AG10803 (cell line): ENCODE measurements around the gene LCN1.
A peak's percentile ranks its signal among the peaks of the same experiment; 100 is the strongest.

ENCODE experiments used
- DNase-seq: peaks from one replicate; pipeline ENCODE4 v3.0.0; 2010; ENCODE audit warnings: low read depth
- H3K4me3 ChIP-seq: 2 replicates; pipeline ENCODE4 v1.5.1; 2011; ENCODE audit warnings: mild to moderate bottlenecking, low read length, control low read depth
- TF ChIP-seq, protein P1 (sequence below): conservative IDR thresholded peaks from 2 replicates; pipeline ENCODE4 v1.5.1; 2011; ENCODE audit warnings: mild to moderate bottlenecking, low read length, control low read depth, inconsistent platforms

Gene LCN1

DNA sequence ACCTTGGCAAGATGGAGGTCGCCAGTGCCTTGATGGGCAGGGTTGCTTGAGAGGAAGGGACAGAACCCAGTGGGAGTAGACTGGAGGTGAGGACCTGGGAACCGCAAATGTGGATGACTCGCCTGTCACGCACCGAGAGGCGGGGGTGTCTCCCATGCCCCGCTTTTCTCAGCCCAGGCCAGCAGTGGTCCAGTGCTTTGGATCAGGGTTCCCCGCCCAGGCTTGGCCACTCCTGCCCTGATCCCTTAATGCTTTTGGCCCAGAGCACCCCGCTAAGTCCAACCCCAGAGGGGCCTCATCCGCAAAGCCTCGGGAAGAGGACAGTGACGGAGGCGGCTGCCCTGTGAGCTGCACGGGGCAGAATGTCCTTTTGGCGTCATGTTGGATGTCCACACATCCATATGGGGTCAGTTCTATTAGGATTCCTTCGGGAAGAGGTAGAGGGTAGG lies 18.3 kb upstream of the LCN1 start:
- no peak overlapping the region for H3K4me3 ChIP-seq
- no peak for DNase-seq
- TF ChIP-seq, protein P1, sequence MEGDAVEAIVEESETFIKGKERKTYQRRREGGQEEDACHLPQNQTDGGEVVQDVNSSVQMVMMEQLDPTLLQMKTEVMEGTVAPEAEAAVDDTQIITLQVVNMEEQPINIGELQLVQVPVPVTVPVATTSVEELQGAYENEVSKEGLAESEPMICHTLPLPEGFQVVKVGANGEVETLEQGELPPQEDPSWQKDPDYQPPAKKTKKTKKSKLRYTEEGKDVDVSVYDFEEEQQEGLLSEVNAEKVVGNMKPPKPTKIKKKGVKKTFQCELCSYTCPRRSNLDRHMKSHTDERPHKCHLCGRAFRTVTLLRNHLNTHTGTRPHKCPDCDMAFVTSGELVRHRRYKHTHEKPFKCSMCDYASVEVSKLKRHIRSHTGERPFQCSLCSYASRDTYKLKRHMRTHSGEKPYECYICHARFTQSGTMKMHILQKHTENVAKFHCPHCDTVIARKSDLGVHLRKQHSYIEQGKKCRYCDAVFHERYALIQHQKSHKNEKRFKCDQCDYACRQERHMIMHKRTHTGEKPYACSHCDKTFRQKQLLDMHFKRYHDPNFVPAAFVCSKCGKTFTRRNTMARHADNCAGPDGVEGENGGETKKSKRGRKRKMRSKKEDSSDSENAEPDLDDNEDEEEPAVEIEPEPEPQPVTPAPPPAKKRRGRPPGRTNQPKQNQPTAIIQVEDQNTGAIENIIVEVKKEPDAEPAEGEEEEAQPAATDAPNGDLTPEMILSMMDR, result no peak

DNA sequence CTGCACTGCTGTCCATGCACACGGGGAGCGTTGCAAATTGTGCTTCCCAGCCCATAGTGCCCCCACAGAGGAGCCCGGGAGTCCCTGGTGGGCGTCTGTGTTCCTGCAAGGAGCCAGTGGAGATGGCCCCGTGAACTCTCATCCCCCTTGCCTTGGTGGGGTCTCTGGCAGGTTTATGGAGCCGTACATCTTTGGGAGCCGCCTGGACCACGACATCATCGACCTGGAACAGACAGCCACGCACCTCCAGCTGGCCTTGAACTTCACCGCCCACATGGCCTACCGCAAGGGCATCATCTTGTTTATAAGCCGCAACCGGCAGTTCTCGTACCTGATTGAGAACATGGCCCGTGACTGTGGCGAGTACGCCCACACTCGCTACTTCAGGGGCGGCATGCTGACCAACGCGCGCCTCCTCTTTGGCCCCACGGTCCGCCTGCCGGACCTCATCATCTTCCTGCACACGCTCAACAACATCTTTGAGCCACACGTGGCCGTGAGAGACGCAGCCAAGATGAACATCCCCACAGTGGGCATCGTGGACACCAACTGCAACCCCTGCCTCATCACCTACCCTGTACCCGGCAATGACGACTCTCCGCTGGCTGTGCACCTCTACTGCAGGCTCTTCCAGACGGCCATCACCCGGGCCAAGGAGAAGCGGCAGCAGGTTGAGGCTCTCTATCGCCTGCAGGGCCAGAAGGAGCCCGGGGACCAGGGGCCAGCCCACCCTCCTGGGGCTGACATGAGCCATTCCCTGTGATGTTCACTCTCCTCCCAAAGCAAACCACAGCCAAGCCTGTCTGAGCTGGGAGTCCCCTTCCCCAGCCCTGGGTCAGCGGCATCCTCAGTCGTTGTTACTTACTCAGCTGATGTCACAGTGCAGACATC lies 17.6 kb upstream of the LCN1 start:
- TF ChIP-seq, protein P1, result no peak
- no peak overlapping the region for H3K4me3 ChIP-seq
- no peak for DNase-seq

DNA sequence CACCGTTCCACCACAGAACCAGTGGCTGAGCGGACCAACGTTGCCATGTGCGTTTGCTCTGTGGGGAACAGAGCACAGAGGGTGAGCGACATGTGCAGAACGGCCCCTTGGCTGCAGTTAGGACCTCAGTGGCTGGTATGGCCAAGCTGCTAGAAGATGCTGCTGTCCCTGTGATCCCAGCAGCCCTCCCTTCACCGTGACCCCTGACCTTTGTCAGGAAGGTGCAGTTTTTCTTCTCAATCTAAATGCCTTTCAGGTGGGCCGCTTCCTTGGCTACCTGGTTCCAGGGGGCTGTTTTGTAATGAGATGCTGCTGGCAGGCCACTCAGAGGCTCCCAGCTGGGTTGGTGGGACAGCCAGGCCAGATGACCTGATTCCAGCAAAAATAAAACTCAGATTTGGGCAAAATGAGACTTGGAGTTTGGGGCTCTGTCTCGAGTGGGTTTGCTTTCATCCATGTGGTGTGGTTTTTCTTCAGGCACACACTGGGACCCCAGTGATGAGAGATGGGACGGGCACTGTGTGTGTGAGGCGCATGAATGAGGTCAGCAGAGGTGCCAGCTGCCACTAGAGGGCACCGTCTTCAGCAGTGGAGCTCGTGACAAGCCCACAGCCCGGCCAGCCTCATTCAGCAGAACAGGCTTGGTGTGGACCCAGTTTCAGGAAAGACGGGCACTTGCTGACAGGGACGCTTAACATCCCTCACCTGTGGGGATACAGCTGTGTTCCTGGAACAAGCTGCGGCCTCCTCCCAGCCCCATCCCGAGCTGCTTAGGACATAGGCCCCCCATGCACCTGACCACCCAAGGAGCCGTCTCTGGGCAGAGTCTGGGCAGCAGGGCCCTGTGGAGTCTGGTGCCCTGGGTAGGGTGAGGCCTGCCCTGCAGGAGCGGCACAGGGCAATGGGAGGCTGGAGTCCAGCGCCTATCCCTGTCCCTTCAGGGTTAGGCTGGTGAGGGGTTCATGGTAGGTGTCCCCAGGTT lies 16.7 kb upstream of the LCN1 start:
- H3K4me3 ChIP-seq, result no peak overlapping the region
- TF ChIP-seq, protein P1, result peak; percentile 76
- peak; percentile 67 for DNase-seq

DNA sequence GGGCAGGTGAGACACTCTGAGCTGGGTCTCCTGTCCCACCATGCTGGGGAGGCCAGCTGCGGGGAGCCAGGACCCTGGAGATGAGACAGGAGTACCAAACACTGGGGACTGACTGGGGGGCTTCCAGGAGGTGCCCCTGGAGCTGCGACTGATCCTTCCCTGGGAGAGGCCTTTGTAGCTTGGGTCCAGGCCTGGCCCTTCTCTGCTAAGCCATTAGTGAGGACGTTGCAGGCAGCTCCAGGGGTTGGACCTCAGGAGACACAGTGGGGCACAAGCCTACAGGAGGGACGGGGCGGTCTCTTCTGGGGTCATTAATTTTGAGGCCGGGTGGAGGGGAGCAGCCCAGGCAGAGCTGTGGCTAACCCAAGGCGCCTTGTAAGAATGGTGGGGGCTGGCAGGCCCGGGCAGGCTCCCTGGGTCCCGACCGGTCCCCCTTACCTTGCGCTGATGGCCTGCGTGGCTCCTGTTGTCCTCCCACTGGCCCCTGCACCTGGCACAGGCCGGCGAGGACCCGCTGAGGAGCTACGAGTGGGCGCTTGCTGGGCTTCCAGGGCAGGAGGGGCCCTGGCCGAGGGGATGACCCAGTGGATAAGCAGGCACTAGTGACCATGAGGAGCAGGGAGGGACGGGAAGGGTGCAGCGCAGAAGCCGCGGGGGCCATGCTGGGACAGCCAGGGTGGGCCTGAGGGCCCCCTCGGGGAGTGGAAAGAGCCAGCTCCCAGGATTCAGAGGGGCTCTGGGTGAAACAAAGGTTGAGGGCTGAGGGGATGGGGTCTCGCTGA lies 15.6 kb upstream of the LCN1 start:
- H3K4me3 ChIP-seq, result no peak overlapping the region
- no peak for DNase-seq
- TF ChIP-seq, protein P1, result no peak

DNA sequence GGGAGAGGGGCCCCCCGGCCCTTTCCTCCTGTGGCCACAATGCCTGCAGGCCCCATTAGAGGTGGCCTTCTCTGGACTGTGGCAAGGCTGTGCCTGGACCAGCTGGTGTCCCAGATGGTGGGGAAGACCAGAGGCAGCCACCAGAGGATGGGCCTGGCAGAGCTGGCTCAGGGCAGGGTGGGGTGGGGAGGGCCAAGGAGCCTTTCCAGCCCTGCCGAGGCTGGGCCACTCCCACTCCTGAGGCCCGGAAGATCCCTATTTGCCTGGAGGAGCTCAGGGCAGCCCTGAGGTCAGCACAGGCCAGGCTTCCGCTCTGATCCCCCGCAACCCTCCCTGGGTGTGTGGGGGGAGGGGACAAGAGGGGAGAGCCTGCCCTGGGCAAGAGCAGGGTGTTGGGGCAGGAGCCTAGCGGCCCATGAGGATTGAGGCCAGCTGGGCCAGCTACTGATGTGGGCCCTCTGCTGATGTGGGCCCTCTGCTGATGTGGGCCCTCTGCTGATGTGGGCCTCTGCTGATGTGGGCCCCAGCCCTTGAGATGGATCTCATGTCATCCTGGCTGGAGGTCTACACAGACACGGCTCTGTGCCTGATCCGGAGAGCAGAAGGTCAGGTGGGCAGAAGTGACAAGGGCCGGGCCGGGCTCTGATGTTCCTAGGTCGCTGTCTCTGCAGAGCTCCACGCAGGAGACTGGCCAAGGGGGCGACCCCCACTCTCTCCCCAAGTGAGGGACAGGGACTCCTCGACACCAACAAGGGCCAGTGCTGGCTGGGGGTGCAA lies 14.7 kb upstream of the LCN1 start:
- H3K4me3 ChIP-seq, result no peak overlapping the region
- no peak for DNase-seq
- TF ChIP-seq, protein P1, result no peak
